Panc1 (cell line): ENCODE data around the gene S100A6. TPM values are rescaled to one million over a fixed set of nuclear protein-coding genes. Genes with fewer than 3 reads are reported as not detected.

Experiments
- ATAC-seq: fragments of 200-7000 bp; cut with Tn5 transposase; 2 replicates; pipeline ENCODE4 v1.9.1; 2020; ENCODE audit warnings: mild to moderate bottlenecking, moderate library complexity
- BruUV-seq: library from RNA; stranded (reverse); fragments of 400-500 nt; replicated peaks from 2 replicates; lab custom pipeline; 2021; lab: Mats Ljungman, UMichigan
- CTCF ChIA-PET: fragments of 300-600 bp; sonication (Branson Sonifier 250); formaldehyde crosslinking; loops from one replicate; lab custom pipeline; 2022; ENCODE audit warnings: antibody characterized with exemption; lab: Charles Lee
- POLR2A ChIA-PET: fragments of 300-600 bp; sonication (Branson Sonifier 250); formaldehyde crosslinking; loops from one replicate; lab custom pipeline; 2022; ENCODE audit warnings: antibody characterized with exemption; lab: Charles Lee
- DNase-seq: peaks from one replicate; pipeline ENCODE4 v3.0.0-alpha.2; 2010; ENCODE audit warnings: low read depth, low spot score
- H3K27ac ChIP-seq: 2 replicates; pipeline ENCODE4 v1.5.1; 2011; ENCODE audit warnings: mild to moderate bottlenecking, low read length, inconsistent platforms
- H3K27me3 ChIP-seq: fragments of 200-500 bp; sonication (Bioruptor generic); 2 replicates; pipeline ENCODE4 v1.6.0; 2014; ENCODE audit warnings: low read length, inconsistent platforms; ENCODE audit not compliant: control insufficient read depth, insufficient read depth
- H3K36me3 ChIP-seq: fragments of 200-500 bp; sonication (Bioruptor generic); 2 replicates; pipeline ENCODE4 v1.5.1; 2014; ENCODE audit warnings: inconsistent platforms, mild to moderate bottlenecking, low read length, moderate library complexity; ENCODE audit not compliant: control insufficient read depth, insufficient read depth
- H3K4me1 ChIP-seq: 2 replicates; pipeline ENCODE4 v1.5.1; 2011; ENCODE audit warnings: inconsistent platforms, mild to moderate bottlenecking, low read length, moderate library complexity; ENCODE audit not compliant: control insufficient read depth, insufficient read depth
- H3K4me3 ChIP-seq, 2 experiments: 2 replicates each; pipeline ENCODE4 v1.5.1; 2011 to 2012; ENCODE audit warnings: low read depth in 2 of 2, low read length in 2 of 2, mild to moderate bottlenecking in 2 of 2, inconsistent platforms in 1 of 2, moderate library complexity in 1 of 2
- H3K9me3 ChIP-seq: fragments of 200-500 bp; sonication (Bioruptor generic); 2 replicates; pipeline ENCODE4 v1.5.1; 2014; ENCODE audit warnings: low read depth, mild to moderate bottlenecking, inconsistent platforms, low read length, moderate library complexity; ENCODE audit not compliant: control insufficient read depth, insufficient read depth
- CTCF ChIP-seq: fragments of 450-650 bp; IDR thresholded peaks from 2 replicates; pipeline ENCODE4 v1.5.1; 2017; ENCODE audit warnings: mild to moderate bottlenecking
- POLR2AphosphoS5 ChIP-seq: IDR thresholded peaks from 2 replicates; pipeline ENCODE4 v1.6.1; 2012; ENCODE audit warnings: mild to moderate bottlenecking, low read depth, low read length, moderate library complexity
- REST ChIP-seq, 2 experiments: IDR thresholded peaks; 2 replicates each; pipeline ENCODE4 v1.6.1; 2011 to 2012; ENCODE audit warnings: low read depth in 2 of 2, control low read depth in 1 of 2, low read length in 1 of 2, mild to moderate bottlenecking in 1 of 2, moderate library complexity in 1 of 2; ENCODE audit not compliant: insufficient read depth in 1 of 2
- SIN3A ChIP-seq: IDR thresholded peaks from 2 replicates; pipeline ENCODE4 v1.6.1; 2012; ENCODE audit warnings: low read depth, mild to moderate bottlenecking, low read length, moderate library complexity, borderline replicate concordance; ENCODE audit not compliant: insufficient read depth
- TCF7L2 ChIP-seq: IDR thresholded peaks from 2 replicates; pipeline ENCODE4 v1.6.1; 2011; ENCODE audit warnings: mild to moderate bottlenecking, low read depth, low read length, inconsistent platforms
- in situ Hi-C: cut with HindIII; loops from 2 replicates; pipeline ENCODE4 v1.10.0; 2016; ENCODE audit warnings: low sequenced_read_pairs, low pct_unique_long_range_greater_than_20kb
- intact Hi-C: fragments of 100-400 bp; cut with micrococcal nuclease; formaldehyde crosslinking; loops from one replicate; pipeline ENCODE4 v1.10.0; 2022; ENCODE audit not compliant: unreplicated experiment
- total RNA-seq: library from RNA; stranded (reverse); gene quantifications from one replicate; pipeline ENCODE4 v1.2.1, GENCODE V29; 2021; ENCODE audit not compliant: unreplicated experiment

Gene S100A6
- total RNA-seq, 1 experiment from 2014 or later = 1,986 TPM

- ChIA-PET POLR2A (interaction anchor here (0.7 kb wide), 1 partner anchor 63 kb away, joined by 3 read pairs; no protein-coding TSS in a partner anchor), CTCF (interaction anchor here (0.6 to 2.1 kb wide), 11 partner anchors 9 to 100 kb away, joined by 3 to 13 read pairs (median 5); partner anchors contain the start of genes CHTOP, S100A13 and S100A16)
- intact Hi-C loops = loop anchor here (2.0 to 10.0 kb wide), 2 partner anchors 45 to 83 kb away; partner anchors contain the start of genes S100A14 and SNAPIN
- TF ChIP-seq TCF7L2 = no peak
- no peak for TF ChIP-seq SIN3A
- TF ChIP-seq POLR2AphosphoS5 = no peak
- TF ChIP-seq REST (IDR thresholded peaks at IDR 0.05; ENCODE audit: insufficient read depth in 1 of 2, low read depth in 2 of 2, low read length in 1 of 2) = no peak
- no peak for TF ChIP-seq CTCF
- no peaks in the 10 kb centered on the region for H3K27me3 ChIP-seq
- DNase-seq (no peak), ATAC-seq (no peak)
- no peaks in the 10 kb centered on the region for H3K9me3 ChIP-seq
- in situ Hi-C loops = no loop called here
- H3K27ac ChIP-seq = peak overlapping the region; percentile 40; the same call in 1 of the 2 replicates
- no peaks in the 10 kb centered on the region for H3K36me3 ChIP-seq
- peaks cover 24% of the 10 kb centered on the region for H3K4me1 ChIP-seq
- H3K4me3 ChIP-seq = no peak overlapping the region
- no TSS peak for BruUV-seq
These were observed 35.9 kb upstream of the S100A6 start for GRCh38 chr1:153571706-153572105.

GRCh38 chr1:153570874-153571273, 35.1 kb upstream of the S100A6 start:
- H3K4me1 ChIP-seq = peaks cover 33% of the 10 kb centered on the region
- TF ChIP-seq POLR2AphosphoS5 (no peak), REST (IDR thresholded peaks at IDR 0.05; ENCODE audit: insufficient read depth in 1 of 2, low read depth in 2 of 2, low read length in 1 of 2) (no peak), SIN3A (no peak), CTCF (no peak), TCF7L2 (no peak)
- no peak for DNase-seq
- no TSS peak for BruUV-seq
- H3K4me3 ChIP-seq = no peak overlapping the region
- ChIA-PET CTCF (interaction anchor here (0.6 to 1.0 kb wide), 3 partner anchors 36 to 62 kb away, joined by 4 to 15 read pairs (median 8); no protein-coding TSS in a partner anchor), POLR2A (interaction anchor here (0.7 kb wide), 1 partner anchor 72 kb away, joined by 10 read pairs; no protein-coding TSS in a partner anchor)
- ATAC-seq = no peak
- no peaks in the 10 kb centered on the region for H3K36me3 ChIP-seq
- in situ Hi-C loops (no loop called here), intact Hi-C loops (loop anchor here (10.0 kb wide), 1 partner anchor 84 kb away; the partner anchor contains the start of gene SNAPIN)
- H3K9me3 ChIP-seq = no peaks in the 10 kb centered on the region
- no peaks in the 10 kb centered on the region for H3K27me3 ChIP-seq
- H3K27ac ChIP-seq = 0 out of 2 replicates have a peak overlapping the region, but pooled peaks have one; percentile 36
